ENCODE data around the gene PSEN1.

DNA sequence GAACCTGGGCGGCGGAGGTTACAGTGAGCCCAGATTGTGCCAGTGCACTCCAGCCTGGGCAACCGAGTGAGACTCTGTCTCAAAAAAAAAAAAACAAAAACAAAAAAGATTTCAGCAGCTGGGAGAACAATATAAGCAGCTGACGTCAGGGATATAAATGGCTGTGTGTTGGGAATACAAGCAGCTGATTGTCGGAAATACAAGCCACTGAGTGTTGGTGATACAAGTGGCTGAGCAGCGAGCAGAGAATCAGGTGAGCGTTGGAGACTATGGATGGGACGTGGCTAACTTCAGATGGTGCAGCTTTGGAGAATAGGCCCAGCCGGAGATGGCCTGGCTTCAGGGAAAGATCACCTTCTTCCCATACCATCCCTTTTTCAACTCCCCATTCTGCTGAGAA is 32.0 kb downstream of the PSEN1 start:
- TF ChIP-seq, protein P1, sequence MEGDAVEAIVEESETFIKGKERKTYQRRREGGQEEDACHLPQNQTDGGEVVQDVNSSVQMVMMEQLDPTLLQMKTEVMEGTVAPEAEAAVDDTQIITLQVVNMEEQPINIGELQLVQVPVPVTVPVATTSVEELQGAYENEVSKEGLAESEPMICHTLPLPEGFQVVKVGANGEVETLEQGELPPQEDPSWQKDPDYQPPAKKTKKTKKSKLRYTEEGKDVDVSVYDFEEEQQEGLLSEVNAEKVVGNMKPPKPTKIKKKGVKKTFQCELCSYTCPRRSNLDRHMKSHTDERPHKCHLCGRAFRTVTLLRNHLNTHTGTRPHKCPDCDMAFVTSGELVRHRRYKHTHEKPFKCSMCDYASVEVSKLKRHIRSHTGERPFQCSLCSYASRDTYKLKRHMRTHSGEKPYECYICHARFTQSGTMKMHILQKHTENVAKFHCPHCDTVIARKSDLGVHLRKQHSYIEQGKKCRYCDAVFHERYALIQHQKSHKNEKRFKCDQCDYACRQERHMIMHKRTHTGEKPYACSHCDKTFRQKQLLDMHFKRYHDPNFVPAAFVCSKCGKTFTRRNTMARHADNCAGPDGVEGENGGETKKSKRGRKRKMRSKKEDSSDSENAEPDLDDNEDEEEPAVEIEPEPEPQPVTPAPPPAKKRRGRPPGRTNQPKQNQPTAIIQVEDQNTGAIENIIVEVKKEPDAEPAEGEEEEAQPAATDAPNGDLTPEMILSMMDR (conservative IDR thresholded peaks at IDR 0.05; ENCODE audit: low read depth in 2 of 2) = no peak
- no peak for TF ChIP-seq STAT1 (IDR thresholded peaks at IDR 0.05; ENCODE audit: unreplicated experiment)
- no peak for TF ChIP-seq POLR2AphosphoS5 (IDR thresholded peaks at IDR 0.05; ENCODE audit: low read depth)
- TF ChIP-seq CREB1 (CRISPR knock-in tag; IDR thresholded peaks at IDR 0.05; ENCODE audit: low read depth) = no peak
- no peak for TF ChIP-seq EZH2 (IDR thresholded peaks at IDR 0.05; ENCODE audit: low read depth, unreplicated experiment)
- no peak for TF ChIP-seq NANOG (IDR thresholded peaks at IDR 0.05; ENCODE audit: borderline replicate concordance)
- TF ChIP-seq JUNB (IDR thresholded peaks at IDR 0.05; ENCODE audit: unreplicated experiment) = no peak
- TF ChIP-seq, protein P2, sequence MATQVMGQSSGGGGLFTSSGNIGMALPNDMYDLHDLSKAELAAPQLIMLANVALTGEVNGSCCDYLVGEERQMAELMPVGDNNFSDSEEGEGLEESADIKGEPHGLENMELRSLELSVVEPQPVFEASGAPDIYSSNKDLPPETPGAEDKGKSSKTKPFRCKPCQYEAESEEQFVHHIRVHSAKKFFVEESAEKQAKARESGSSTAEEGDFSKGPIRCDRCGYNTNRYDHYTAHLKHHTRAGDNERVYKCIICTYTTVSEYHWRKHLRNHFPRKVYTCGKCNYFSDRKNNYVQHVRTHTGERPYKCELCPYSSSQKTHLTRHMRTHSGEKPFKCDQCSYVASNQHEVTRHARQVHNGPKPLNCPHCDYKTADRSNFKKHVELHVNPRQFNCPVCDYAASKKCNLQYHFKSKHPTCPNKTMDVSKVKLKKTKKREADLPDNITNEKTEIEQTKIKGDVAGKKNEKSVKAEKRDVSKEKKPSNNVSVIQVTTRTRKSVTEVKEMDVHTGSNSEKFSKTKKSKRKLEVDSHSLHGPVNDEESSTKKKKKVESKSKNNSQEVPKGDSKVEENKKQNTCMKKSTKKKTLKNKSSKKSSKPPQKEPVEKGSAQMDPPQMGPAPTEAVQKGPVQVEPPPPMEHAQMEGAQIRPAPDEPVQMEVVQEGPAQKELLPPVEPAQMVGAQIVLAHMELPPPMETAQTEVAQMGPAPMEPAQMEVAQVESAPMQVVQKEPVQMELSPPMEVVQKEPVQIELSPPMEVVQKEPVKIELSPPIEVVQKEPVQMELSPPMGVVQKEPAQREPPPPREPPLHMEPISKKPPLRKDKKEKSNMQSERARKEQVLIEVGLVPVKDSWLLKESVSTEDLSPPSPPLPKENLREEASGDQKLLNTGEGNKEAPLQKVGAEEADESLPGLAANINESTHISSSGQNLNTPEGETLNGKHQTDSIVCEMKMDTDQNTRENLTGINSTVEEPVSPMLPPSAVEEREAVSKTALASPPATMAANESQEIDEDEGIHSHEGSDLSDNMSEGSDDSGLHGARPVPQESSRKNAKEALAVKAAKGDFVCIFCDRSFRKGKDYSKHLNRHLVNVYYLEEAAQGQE (IDR thresholded peaks at IDR 0.05; ENCODE audit: unreplicated experiment) = no peak
- TF ChIP-seq EZH2phosphoT487 (IDR thresholded peaks at IDR 0.05; ENCODE audit: unreplicated experiment) = no peak
- TF ChIP-seq ZNF331 (CRISPR knock-in tag; IDR thresholded peaks at IDR 0.05; ENCODE audit: low read depth) = no peak
- no peak for TF ChIP-seq ZNF114 (CRISPR knock-in tag; IDR thresholded peaks at IDR 0.05)
